Activated naive CD4-positive, alpha-beta T cell treated with anti-CD3 and anti-CD28 coated beads, Interleukin-2, amount 50 U/mL, for 72 hours (primary cell): ENCODE measurements around the gene CPN1. TPM values are rescaled to one million over a fixed set of nuclear protein-coding genes. Genes with fewer than 3 reads are reported as not detected.
"Not testable (repeated sequence)": the region's sequence is repeated elsewhere in the genome, so short reads cannot be mapped to it uniquely, and the experiment has no call there.

Source experiments
- ATAC-seq, 2 donors: fragments of 150-1000 bp; cut with Tn5 transposase; 2 replicates each; pipeline ENCODE4 v1.10.0; 2021; ENCODE audit warnings: mild to moderate bottlenecking in 2 of 2, moderate library complexity in 2 of 2
- DNase-seq, 2 donors: peaks; one replicate each; pipeline ENCODE4 v3.0.0; 2021 to 2022; ENCODE audit warnings: low spot score in 2 of 2
- H3K27ac Mint-ChIP-seq, 2 donors: one replicate each; pipeline ENCODE4 v1.8.0; 2022; ENCODE audit warnings: mild to moderate bottlenecking in 2 of 2, mixed read lengths in 2 of 2
- H3K36me3 Mint-ChIP-seq, 2 donors: one replicate each; pipeline ENCODE4 v1.8.0; 2022; ENCODE audit warnings: mixed read lengths in 2 of 2
- H3K9me3 Mint-ChIP-seq, 2 donors: one replicate each; pipeline ENCODE4 v1.8.0; 2022; ENCODE audit warnings: mixed read lengths in 2 of 2
- total RNA-seq, 2 donors: library from RNA; stranded (reverse); gene quantifications; one replicate each; pipeline ENCODE4 v1.2.3, GENCODE V29; 2022

CPN1 gene
- total RNA-seq, result not detected

- H3K9me3 Mint-ChIP-seq, result no peaks in the 10 kb centered on the region
- DNase-seq (no peak), ATAC-seq (no peak)
Observed at GRCh38 chr10:100081075-100082001, at the start of gene CPN1. Gene CPN1, minus strand, starts transcription at chr10:100081869. Its CDS starts 244 bp downstream, at chr10:100081625.

GRCh38 chr10:100130831-100131230 is 49.2 kb upstream of the CPN1 start:
- H3K9me3 Mint-ChIP-seq, result peaks cover 0 to 4% of the 10 kb centered on the region in 2 donors
- H3K27ac Mint-ChIP-seq, result no peak overlapping the region
- no peak for ATAC-seq
- DNase-seq, result no peak
- H3K36me3 Mint-ChIP-seq, result peaks cover 0 to 4% of the 10 kb centered on the region in 2 donors

More at GRCh38 chr10:100081075-100082001, at the start of gene CPN1:
- no peaks in the 10 kb centered on the region for H3K36me3 Mint-ChIP-seq
- H3K27ac Mint-ChIP-seq, result no peak within 1 kb of the TSS

- ATAC-seq, result no peak
- peaks cover 0 to 4% of the 10 kb centered on the region in 2 donors for H3K9me3 Mint-ChIP-seq
- H3K27ac Mint-ChIP-seq, result no peak overlapping the region
- DNase-seq, result no peak
- H3K36me3 Mint-ChIP-seq, result peaks cover 0 to 4% of the 10 kb centered on the region in 2 donors
Observed at GRCh38 chr10:100129424-100129823, 47.8 kb upstream of the CPN1 start.

GRCh38 chr10:100128951-100129350 is 47.3 kb upstream of the CPN1 start:
- Mint-ChIP-seq H3K36me3 (peaks cover 0 to 4% of the 10 kb centered on the region in 2 donors), H3K9me3 (peaks cover 0 to 3% of the 10 kb centered on the region in 2 donors), H3K27ac (no peak overlapping the region)

GRCh38 chr10:100125335-100125734 is 43.7 kb upstream of the CPN1 start:
- peak overlapping the region in 1 of 2 donors; percentile 47 for H3K27ac Mint-ChIP-seq
- DNase-seq, H3K36me3 Mint-ChIP-seq, H3K9me3 Mint-ChIP-seq, ATAC-seq: not testable (repeated sequence)

More at GRCh38 chr10:100128951-100129350, 47.3 kb upstream of the CPN1 start:
- ATAC-seq, result no peak
- DNase-seq, result no peak

GRCh38 chr10:100124097-100124496 is 42.4 kb upstream of the CPN1 start:
- Mint-ChIP-seq H3K27ac (no peak overlapping the region), H3K36me3 (no peaks in the 10 kb centered on the region), H3K9me3 (peaks cover 0 to under 1% of the 10 kb centered on the region in 2 donors)
- no peak for ATAC-seq
- DNase-seq, result no peak

GRCh38 chr10:100122780-100123179 is 41.1 kb upstream of the CPN1 start:
- H3K9me3 Mint-ChIP-seq, result peaks cover 0 to 4% of the 10 kb centered on the region in 2 donors
- ATAC-seq, result no peak
- no peak for DNase-seq
- no peaks in the 10 kb centered on the region for H3K36me3 Mint-ChIP-seq
- H3K27ac Mint-ChIP-seq, result no peak overlapping the region

GRCh38 chr10:100120550-100120949 is 38.9 kb upstream of the CPN1 start:
- DNase-seq (no peak), ATAC-seq (no peak)
- Mint-ChIP-seq H3K9me3 (peaks cover 0 to 4% of the 10 kb centered on the region in 2 donors), H3K36me3 (peaks cover 0 to 5% of the 10 kb centered on the region in 2 donors), H3K27ac (no peak overlapping the region)

- no peak for DNase-seq
- ATAC-seq, result no peak
- Mint-ChIP-seq H3K36me3 (peaks cover 0 to 5% of the 10 kb centered on the region in 2 donors), H3K27ac (no peak overlapping the region), H3K9me3 (peaks cover 0 to 4% of the 10 kb centered on the region in 2 donors)
Observed at GRCh38 chr10:100119726-100120125, 38.1 kb upstream of the CPN1 start.

GRCh38 chr10:100114976-100115770 is 33.5 kb upstream of the CPN1 start:
- DNase-seq, result no peak
- Mint-ChIP-seq H3K36me3 (peaks cover 0 to 5% of the 10 kb centered on the region in 2 donors), H3K27ac (no peak overlapping the region), H3K9me3 (peaks cover 0 to 4% of the 10 kb centered on the region in 2 donors)
- ATAC-seq, result no peak

GRCh38 chr10:100114460-100114859 is 32.8 kb upstream of the CPN1 start:
- Mint-ChIP-seq H3K27ac (no peak overlapping the region), H3K9me3 (peaks cover 0 to 4% of the 10 kb centered on the region in 2 donors), H3K36me3 (peaks cover 0 to 5% of the 10 kb centered on the region in 2 donors)
- DNase-seq, result no peak
- ATAC-seq, result no peak

- no peak for ATAC-seq
- peak overlapping the region in 1 of 2 donors; percentile 66 for H3K27ac Mint-ChIP-seq
- peaks cover 0 to 5% of the 10 kb centered on the region in 2 donors for H3K36me3 Mint-ChIP-seq
- H3K9me3 Mint-ChIP-seq, result peaks cover 0 to 4% of the 10 kb centered on the region in 2 donors
- DNase-seq, result no peak
Observed at GRCh38 chr10:100109670-100110069, 28.0 kb upstream of the CPN1 start.

GRCh38 chr10:100106865-100107264 is 25.2 kb upstream of the CPN1 start:
- Mint-ChIP-seq H3K27ac (no peak overlapping the region), H3K9me3 (peaks cover 0 to 10% of the 10 kb centered on the region in 2 donors), H3K36me3 (peaks cover 4 to 11% of the 10 kb centered on the region in 2 donors)
- ATAC-seq (no peak), DNase-seq (no peak)

GRCh38 chr10:100104300-100104699 is 22.6 kb upstream of the CPN1 start:
- no peak overlapping the region for H3K27ac Mint-ChIP-seq
- H3K36me3 Mint-ChIP-seq, result peaks cover 4 to 11% of the 10 kb centered on the region in 2 donors
- ATAC-seq, result no peak
- H3K9me3 Mint-ChIP-seq, result peaks cover 0 to 10% of the 10 kb centered on the region in 2 donors
- DNase-seq, result no peak

GRCh38 chr10:100103581-100103980 is 21.9 kb upstream of the CPN1 start:
- ATAC-seq, result no peak
- peaks cover 0 to 10% of the 10 kb centered on the region in 2 donors for H3K9me3 Mint-ChIP-seq
- H3K36me3 Mint-ChIP-seq, result peaks cover 4 to 11% of the 10 kb centered on the region in 2 donors
- no peak overlapping the region for H3K27ac Mint-ChIP-seq
- no peak for DNase-seq

GRCh38 chr10:100101192-100102076 is 19.8 kb upstream of the CPN1 start:
- DNase-seq (no peak), ATAC-seq (no peak)
- Mint-ChIP-seq H3K36me3 (peaks cover 4 to 11% of the 10 kb centered on the region in 2 donors), H3K9me3 (peaks cover 0 to 10% of the 10 kb centered on the region in 2 donors), H3K27ac (no peak overlapping the region)
